Measurements from ENCODE around the gene DCDC2C.

Gene DCDC2C

GRCh38 chr2:3774336-3774735 is 71.0 kb downstream of the DCDC2C start:
- no peak for ATAC-seq (replicated peaks)
- H3K36me3 Mint-ChIP-seq = no peaks in the 10 kb centered on the region
- no peak overlapping the region for H3K4me3 Mint-ChIP-seq
- DNase-seq = no peak
- H3K9me3 Mint-ChIP-seq = no peaks in the 10 kb centered on the region
- no peaks in the 10 kb centered on the region for H3K4me1 Mint-ChIP-seq
- peaks cover 7 to 18% of the 10 kb centered on the region in 2 donors for H3K27me3 Mint-ChIP-seq
- H3K27ac Mint-ChIP-seq = no peak overlapping the region

DNA sequence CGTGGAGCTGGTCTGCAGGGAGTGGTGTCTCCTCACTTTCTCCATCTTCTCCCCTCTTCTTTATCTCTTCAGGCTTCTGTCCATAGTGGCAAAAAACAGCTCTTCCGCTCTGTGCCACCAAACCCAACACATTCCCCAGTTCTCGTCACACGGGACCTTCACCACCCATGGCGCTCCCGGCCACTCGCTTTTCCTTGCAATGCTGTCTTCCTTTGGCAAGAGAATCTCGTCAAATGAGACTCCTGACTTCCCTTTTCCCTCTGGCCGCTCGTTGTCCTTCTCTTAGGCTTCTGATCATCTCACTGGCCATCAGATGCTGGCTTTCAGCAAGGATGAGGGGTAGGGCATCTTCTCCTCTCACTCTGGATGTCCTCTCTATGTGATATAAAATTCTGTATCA is 72.9 kb downstream of the DCDC2C start:
- DNase-seq = no peak
- no peak for ATAC-seq (replicated peaks)
- H3K36me3 Mint-ChIP-seq = no peaks in the 10 kb centered on the region
- H3K4me1 Mint-ChIP-seq = peaks cover 8 to 11% of the 10 kb centered on the region in 2 donors
- no peak overlapping the region for H3K27ac Mint-ChIP-seq
- H3K27me3 Mint-ChIP-seq = peaks cover 14 to 20% of the 10 kb centered on the region in 2 donors
- H3K4me3 Mint-ChIP-seq = no peak overlapping the region
- H3K9me3 Mint-ChIP-seq = no peaks in the 10 kb centered on the region

DNA sequence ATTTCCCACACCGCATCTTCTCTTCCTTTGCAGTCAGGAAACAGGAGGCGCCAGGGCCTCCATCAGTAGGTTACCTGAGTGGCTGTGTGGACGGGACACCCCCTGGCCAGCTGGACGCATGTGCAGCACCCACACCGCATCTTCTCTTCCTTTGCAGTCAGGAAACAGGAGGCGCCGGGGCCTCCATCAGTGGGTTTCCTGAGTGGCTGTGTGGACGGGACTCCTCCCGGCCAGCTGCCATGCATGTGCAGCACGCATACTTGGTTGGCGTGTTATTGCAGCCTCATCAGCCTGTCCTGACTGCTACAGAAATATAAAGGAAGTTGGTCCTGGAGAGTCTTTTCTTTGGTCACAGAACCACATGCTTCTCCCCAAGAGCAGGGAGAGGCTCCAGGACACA is 74.6 kb downstream of the DCDC2C start:
- no peaks in the 10 kb centered on the region for H3K36me3 Mint-ChIP-seq
- ATAC-seq (replicated peaks) (no peak), DNase-seq (no peak)
- H3K27ac Mint-ChIP-seq = no peak overlapping the region
- H3K4me3 Mint-ChIP-seq = no peak overlapping the region
- H3K27me3 Mint-ChIP-seq = peaks cover 14 to 20% of the 10 kb centered on the region in 2 donors
- H3K4me1 Mint-ChIP-seq = peaks cover 8 to 11% of the 10 kb centered on the region in 2 donors
- H3K9me3 Mint-ChIP-seq = no peaks in the 10 kb centered on the region

GRCh38 chr2:3778851-3779495 is 75.6 kb downstream of the DCDC2C start:
- DNase-seq = no peak
- no peak for ATAC-seq (replicated peaks)
- Mint-ChIP-seq H3K4me1 (peaks cover 8 to 11% of the 10 kb centered on the region in 2 donors), H3K27ac (no peak overlapping the region), H3K9me3 (no peaks in the 10 kb centered on the region), H3K27me3 (peaks cover 14 to 20% of the 10 kb centered on the region in 2 donors), H3K4me3 (no peak overlapping the region), H3K36me3 (no peaks in the 10 kb centered on the region)

DNA sequence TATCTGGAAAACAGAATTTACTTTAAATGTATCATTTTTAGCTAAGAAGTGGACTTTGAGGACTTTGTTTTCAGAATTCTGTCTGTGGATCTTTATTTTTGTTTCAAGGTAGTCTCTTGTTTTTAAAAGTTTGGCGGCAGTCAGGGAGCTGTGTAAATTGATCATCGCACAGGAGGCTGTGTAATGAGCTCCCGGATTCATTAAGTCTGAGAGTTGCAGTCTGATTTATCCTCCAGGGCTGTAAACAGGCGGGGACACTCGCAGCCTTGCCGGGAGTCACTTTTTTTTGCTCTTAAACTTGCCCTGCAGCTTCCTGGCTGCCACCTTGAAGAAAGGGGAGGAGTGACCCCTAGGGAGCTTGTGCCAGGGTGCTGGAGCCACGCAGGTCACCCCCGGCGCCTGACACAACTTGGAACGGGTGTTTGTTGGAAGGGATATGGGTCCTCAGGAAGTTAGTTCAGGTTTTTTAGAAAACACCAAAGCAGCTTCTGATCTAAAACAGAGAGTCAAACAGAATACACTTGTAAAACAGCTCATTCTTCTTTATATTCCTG is 76.2 kb downstream of the DCDC2C start:
- ATAC-seq (replicated peaks) = no peak
- Mint-ChIP-seq H3K27me3 (peaks cover 14 to 20% of the 10 kb centered on the region in 2 donors), H3K27ac (no peak overlapping the region)

DNA sequence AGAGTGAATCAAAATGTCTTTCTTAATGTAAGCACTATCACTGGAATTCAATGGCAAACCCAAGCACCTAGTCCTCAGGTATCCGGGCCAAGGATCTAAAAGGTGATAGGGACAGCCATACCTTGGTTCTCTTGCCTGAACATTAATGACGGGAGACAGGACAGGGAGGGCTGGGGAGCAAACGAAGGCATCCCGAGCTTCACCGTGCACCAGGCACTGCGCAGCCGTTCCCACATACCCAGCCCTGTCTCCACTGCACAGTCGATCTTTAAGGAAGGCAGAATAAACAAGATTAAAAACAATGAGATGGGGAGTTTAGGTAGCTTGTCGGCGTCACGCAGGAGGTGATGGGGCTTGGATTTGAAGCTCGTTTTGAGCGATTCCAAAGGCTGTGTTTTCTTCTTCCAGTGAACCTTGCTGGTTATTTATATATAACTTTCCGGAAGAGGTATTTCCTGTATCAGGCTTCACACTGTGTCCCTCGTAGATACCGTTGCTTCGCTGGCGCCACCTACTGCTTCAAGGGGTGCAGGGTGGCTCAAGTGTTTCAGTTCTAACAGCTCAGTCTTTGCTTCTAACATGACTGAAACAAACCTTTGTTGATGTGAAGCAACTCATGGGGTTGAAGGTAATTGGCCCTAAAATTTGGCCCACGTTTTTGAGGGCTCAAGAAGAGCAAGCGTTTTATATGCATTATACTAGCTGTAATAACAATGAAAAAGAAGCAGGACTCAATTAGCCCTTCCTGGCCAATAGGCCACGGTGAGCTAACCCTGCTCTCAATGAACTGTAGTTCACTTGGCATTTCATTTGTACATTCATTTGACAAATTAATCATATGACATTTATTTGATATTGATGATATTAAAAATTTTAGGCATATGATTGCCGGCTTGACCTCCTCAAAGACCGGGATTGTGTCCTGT is 77.4 kb downstream of the DCDC2C start:
- Mint-ChIP-seq H3K36me3 (no peaks in the 10 kb centered on the region), H3K4me3 (peak overlapping the region; percentile 56 to 63), H3K27ac (no peak overlapping the region), H3K27me3 (peaks cover 14 to 20% of the 10 kb centered on the region in 2 donors), H3K4me1 (peaks cover 8 to 11% of the 10 kb centered on the region in 2 donors), H3K9me3 (no peaks in the 10 kb centered on the region)
- ATAC-seq (replicated peaks) (peak; percentile 86 to 97), DNase-seq (peak; percentile 24)

More for the DNA sequence above, 76.2 kb downstream of the DCDC2C start:
- Mint-ChIP-seq H3K4me3 (no peak overlapping the region), H3K9me3 (no peaks in the 10 kb centered on the region), H3K36me3 (no peaks in the 10 kb centered on the region), H3K4me1 (peaks cover 8 to 11% of the 10 kb centered on the region in 2 donors)
- DNase-seq = no peak

GRCh38 chr2:3784731-3785130 is 81.4 kb downstream of the DCDC2C start:
- Mint-ChIP-seq H3K4me3 (no peak overlapping the region), H3K27ac (no peak overlapping the region), H3K9me3 (no peaks in the 10 kb centered on the region), H3K27me3 (peaks cover 3 to 4% of the 10 kb centered on the region in 2 donors), H3K4me1 (peaks cover 6 to 11% of the 10 kb centered on the region in 2 donors), H3K36me3 (no peaks in the 10 kb centered on the region)
- ATAC-seq (replicated peaks) (no peak), DNase-seq (no peak)

GRCh38 chr2:3785220-3785889 is 82.0 kb downstream of the DCDC2C start:
- Mint-ChIP-seq H3K4me1 (peaks cover 4 to 6% of the 10 kb centered on the region in 2 donors), H3K4me3 (no peak overlapping the region)

GRCh38 chr2:3785890-3786273 is 82.5 kb downstream of the DCDC2C start:
- Mint-ChIP-seq H3K4me3 (no peak overlapping the region), H3K27me3 (no peaks in the 10 kb centered on the region), H3K27ac (no peak overlapping the region)

More at GRCh38 chr2:3785220-3785889, 82.0 kb downstream of the DCDC2C start:
- Mint-ChIP-seq H3K27me3 (no peaks in the 10 kb centered on the region), H3K9me3 (no peaks in the 10 kb centered on the region), H3K36me3 (no peaks in the 10 kb centered on the region), H3K27ac (no peak overlapping the region)
- no peak for ATAC-seq (replicated peaks)
- no peak for DNase-seq

GRCh38 chr2:3787768-3788167 is 84.4 kb downstream of the DCDC2C start:
- DNase-seq (no peak), ATAC-seq (replicated peaks) (no peak)
- Mint-ChIP-seq H3K27ac (no peak overlapping the region), H3K9me3 (no peaks in the 10 kb centered on the region), H3K4me1 (no peaks in the 10 kb centered on the region), H3K4me3 (no peak overlapping the region), H3K36me3 (no peaks in the 10 kb centered on the region), H3K27me3 (no peaks in the 10 kb centered on the region)

More at GRCh38 chr2:3785890-3786273, 82.5 kb downstream of the DCDC2C start:
- H3K4me1 Mint-ChIP-seq = peaks cover 1% of the 10 kb centered on the region in 2 donors
- DNase-seq = no peak
- H3K36me3 Mint-ChIP-seq = no peaks in the 10 kb centered on the region
- H3K9me3 Mint-ChIP-seq = no peaks in the 10 kb centered on the region
- ATAC-seq (replicated peaks) = no peak

GRCh38 chr2:3789256-3789655 is 85.9 kb downstream of the DCDC2C start:
- Mint-ChIP-seq H3K36me3 (no peaks in the 10 kb centered on the region), H3K4me1 (no peaks in the 10 kb centered on the region), H3K4me3 (no peak overlapping the region), H3K9me3 (peaks cover 0 to 2% of the 10 kb centered on the region in 2 donors), H3K27ac (no peak overlapping the region), H3K27me3 (no peaks in the 10 kb centered on the region)
- no peak for DNase-seq
- no peak for ATAC-seq (replicated peaks)

GRCh38 chr2:3793249-3793648 is 89.9 kb downstream of the DCDC2C start:
- H3K4me3 Mint-ChIP-seq = no peak overlapping the region
- DNase-seq = no peak
- H3K9me3 Mint-ChIP-seq = peaks cover 0 to 2% of the 10 kb centered on the region in 2 donors
- ATAC-seq (replicated peaks) = no peak
- H3K27me3 Mint-ChIP-seq = no peaks in the 10 kb centered on the region
- no peaks in the 10 kb centered on the region for H3K4me1 Mint-ChIP-seq
- no peaks in the 10 kb centered on the region for H3K36me3 Mint-ChIP-seq
- H3K27ac Mint-ChIP-seq = no peak overlapping the region

GRCh38 chr2:3801506-3801905 is 98.1 kb downstream of the DCDC2C start:
- Mint-ChIP-seq H3K27ac (no peak overlapping the region), H3K4me3 (no peak overlapping the region), H3K9me3 (peaks cover 2 to 4% of the 10 kb centered on the region in 2 donors), H3K27me3 (peaks cover 0 to 3% of the 10 kb centered on the region in 2 donors), H3K36me3 (no peaks in the 10 kb centered on the region), H3K4me1 (no peaks in the 10 kb centered on the region)
- DNase-seq (no peak), ATAC-seq (replicated peaks) (no peak)

Data from stimulated activated naive B cell treated with anti-CD40 and anti-IgM and Interleukin-4, amounts not matched to agents 10 μg/mL and 1 μg/mL and 100 μg/mL, for 72 hours (primary cell).